ENCODE measurements around the gene ATP5PB.

Gene ATP5PB

DNA sequence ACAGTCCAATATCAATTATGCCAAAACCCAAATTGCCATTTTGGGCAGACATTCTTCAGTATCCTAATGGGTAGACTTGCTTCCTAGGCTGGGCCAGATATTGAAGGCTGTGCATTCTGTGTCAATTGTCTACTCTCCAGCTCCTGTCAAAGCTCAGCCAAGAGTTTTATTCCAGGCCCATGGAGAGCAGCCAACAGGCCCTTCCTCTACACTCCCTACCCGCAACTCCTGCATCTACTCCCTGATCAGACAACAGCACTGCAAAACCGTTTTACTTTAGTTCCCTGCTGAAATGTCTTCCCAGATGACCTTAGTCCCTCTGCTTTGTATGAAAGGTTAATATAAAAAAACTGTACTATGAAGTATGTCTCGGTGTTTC, 60.7 kb downstream of the ATP5PB start:
- no peak for DNase-seq

DNA sequence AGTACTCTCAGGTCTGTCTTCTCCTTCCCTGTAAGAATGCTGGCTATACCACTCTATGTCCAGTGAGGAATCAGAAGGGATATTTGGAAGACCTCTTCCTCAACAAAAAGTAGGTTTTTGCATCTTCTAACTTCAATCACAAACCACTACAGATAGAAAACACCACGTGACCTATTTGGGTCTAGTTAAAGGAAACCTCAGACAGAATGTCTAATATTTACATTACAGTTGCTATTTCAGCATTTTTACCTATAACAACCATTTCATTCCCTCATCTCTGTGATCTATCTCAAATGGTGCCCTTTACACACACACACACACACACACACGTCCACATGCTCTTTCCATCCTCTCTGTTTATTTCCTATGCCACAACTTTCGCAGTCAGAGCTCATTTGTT, 62.1 kb downstream of the ATP5PB start:
- DNase-seq: no peak

All from stimulated activated CD4-positive, alpha-beta T cell treated with anti-CD3 and anti-CD28 coated beads, Interleukin-4, amount 100 ng/mL, for 24 hours (primary cell).